ENCODE measurements around the gene GNAS-AS1.

Gene GNAS-AS1

DNA sequence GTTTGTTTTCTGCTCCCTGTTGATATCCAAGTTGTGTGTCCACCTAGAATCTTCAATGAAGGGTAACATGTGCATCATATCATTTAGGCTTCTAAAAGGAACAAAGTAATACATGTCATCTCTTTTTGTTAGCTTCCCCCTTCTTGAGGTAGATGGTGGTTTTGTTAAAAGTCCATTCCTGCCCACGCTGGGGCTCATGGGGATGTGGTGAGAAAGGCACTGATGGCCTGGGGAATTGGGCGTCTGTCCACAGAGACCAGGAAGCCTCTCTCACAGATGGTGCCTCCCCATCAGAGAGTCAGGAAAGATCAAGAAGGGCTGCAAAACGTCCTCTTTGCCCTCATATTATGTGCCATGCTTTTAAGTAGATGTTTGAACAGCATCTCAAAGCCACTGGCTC is 34.3 kb upstream of the GNAS-AS1 start:
- no peak for DNase-seq (ENCODE audit: low read depth in 2 of 2)

DNA sequence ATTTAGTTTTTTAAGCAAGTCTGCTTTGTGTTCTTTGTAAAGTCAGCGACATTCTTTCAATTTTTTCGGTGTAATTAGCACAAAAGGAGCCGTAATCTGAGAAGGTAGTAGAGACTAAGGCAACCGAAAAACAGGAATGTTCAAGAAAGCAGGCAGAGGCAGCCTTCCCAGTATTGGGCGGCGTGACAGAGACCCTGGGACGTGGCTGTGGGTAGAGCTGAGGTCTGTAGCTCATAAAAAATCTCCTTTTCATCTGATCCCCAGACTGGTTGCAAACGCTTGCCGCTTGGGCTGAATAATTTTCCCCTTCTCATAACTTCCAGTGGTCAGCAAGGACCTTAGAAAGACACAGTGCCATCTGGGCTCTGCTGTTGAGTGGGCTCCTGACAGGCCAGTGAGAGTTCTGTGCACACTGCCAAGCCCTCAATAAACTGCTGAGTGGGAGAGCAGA is 32.6 kb upstream of the GNAS-AS1 start:
- DNase-seq (ENCODE audit: low read depth in 2 of 2) = peak; percentile 86 to 87

GRCh38 chr20:58882704-58883089 is 32.0 kb upstream of the GNAS-AS1 start:
- DNase-seq (ENCODE audit: low read depth in 2 of 2) = no peak

GRCh38 chr20:58880994-58881752 is 30.5 kb upstream of the GNAS-AS1 start:
- no peak for DNase-seq (ENCODE audit: low read depth in 2 of 2)

DNA sequence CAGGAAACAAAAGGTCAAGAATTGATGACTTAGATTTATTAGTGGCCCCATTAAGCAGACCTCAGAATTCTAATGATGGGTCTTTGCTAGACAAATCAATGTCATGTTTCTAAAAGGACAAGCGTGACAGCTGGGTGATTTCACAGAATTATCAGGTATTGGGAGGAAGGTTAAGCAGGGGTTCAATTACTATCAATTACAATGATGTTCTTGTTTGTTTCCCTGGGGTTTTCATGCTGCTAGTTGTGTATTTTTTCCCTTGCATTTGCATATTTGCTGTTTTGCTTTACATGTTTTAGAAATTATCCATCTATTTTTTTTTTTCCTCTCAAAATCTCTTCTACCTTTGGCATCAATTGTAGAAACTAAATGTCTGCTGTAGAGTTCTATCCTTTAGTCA is 29.7 kb upstream of the GNAS-AS1 start:
- DNase-seq (ENCODE audit: low read depth in 2 of 2) = no peak

DNA sequence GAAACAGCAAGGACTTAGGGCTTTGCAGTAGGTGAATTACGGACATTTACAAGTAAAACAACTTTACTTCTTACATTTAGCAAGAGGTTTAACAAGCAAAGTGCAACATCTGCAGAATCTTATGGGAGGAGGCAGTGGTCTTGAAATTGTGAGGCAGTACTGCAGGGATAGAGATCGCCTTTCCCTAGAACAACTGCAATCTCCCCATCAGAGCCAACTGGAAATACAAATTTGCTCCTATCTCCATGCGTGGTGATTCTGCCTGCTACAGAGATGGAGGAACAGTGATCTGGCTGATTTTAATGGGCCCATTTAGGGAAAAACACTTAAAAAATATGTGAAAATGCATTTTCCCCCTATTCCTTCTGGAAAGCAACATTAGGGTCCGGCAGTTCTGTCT is 27.7 kb upstream of the GNAS-AS1 start:
- DNase-seq (ENCODE audit: low read depth in 2 of 2) = no peak

DNA sequence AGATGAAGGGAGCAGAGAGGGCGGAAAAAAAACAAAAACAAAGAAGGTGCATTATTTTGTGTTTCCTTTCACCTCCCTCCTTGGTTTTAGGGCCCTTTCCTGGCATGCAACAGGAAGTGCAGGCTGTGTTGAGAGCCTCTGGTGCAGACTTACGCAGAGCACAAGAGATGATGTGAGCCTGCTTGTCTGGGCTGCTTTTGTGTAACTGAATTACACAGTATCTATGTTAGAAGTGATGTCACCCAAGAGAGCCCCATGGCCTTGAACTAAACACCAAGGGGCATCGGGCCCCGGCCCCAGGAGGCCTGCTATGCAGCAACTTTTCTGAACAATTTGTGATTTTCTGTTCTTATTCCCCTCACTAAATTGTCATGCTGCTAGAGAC is 27.3 kb upstream of the GNAS-AS1 start:
- no peak for DNase-seq (ENCODE audit: low read depth in 2 of 2)

GRCh38 chr20:58877050-58877975 is 26.6 kb upstream of the GNAS-AS1 start:
- no peak for DNase-seq (ENCODE audit: low read depth in 2 of 2)

DNA sequence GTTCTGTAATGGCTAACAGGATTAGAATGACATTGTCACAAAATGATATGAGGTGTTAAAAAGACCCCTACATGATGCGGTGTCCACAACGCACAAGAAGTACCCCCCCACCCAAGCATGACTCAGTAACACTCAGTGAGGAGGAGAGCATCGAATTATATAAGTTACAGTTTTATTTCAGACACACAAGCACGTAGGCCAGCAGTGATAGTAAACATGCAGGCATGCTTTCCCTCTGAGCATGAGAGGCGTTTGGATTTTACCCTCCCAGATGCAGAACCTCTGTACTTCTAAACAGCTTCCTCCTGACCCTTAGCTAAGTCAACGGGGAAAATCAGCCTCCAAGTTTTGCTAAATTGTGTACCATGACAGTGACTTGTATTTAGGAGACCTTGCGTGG is 25.7 kb upstream of the GNAS-AS1 start:
- no peak for DNase-seq (ENCODE audit: low read depth in 2 of 2)

- DNase-seq (ENCODE audit: low read depth in 2 of 2) = no peak
Observed at GRCh38 chr20:58875541-58876134, 24.9 kb upstream of the GNAS-AS1 start.

DNA sequence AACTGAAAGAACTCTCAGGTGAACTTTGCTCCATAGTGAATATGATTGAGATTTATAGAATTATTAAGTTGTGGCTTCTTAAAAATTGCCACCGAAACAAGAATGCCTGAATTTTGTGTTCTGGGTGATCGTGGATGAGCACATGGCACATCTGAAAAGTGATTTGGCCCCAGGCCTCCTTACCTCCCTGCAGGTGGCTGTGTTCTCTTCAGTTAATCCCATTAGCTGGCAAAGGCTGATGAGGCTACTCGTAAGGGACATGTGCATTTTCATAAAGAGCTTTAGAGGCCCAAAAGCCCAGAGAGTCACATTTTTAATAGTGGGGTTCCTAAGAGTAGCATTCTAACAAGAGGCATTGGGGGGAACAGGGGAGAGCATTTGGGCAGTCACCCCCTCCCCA is 24.4 kb upstream of the GNAS-AS1 start:
- DNase-seq (ENCODE audit: low read depth in 2 of 2) = no peak

DNA sequence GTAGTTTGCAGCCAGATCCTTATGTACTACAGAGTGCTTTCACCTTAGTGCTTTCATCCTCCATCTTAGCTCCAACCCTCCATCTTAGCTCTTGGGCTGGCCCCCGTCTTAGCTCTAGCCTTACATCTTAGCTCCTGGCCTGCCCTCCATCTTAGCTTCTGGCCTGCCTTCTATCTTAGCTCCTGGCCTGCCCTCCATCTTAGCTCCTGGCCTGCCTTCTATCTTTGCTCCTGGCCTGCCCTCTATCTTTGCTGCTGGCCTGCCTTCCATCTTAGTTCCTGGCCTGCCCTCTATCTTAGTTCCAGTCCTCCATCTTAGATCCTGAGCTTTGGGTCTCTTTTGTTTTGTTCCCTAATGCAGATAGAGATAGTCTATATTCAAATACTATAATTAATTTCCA is 23.8 kb upstream of the GNAS-AS1 start:
- DNase-seq (ENCODE audit: low read depth in 2 of 2) = no peak

GRCh38 chr20:58871533-58872102 is 20.9 kb upstream of the GNAS-AS1 start:
- DNase-seq (ENCODE audit: low read depth in 2 of 2) = no peak

DNA sequence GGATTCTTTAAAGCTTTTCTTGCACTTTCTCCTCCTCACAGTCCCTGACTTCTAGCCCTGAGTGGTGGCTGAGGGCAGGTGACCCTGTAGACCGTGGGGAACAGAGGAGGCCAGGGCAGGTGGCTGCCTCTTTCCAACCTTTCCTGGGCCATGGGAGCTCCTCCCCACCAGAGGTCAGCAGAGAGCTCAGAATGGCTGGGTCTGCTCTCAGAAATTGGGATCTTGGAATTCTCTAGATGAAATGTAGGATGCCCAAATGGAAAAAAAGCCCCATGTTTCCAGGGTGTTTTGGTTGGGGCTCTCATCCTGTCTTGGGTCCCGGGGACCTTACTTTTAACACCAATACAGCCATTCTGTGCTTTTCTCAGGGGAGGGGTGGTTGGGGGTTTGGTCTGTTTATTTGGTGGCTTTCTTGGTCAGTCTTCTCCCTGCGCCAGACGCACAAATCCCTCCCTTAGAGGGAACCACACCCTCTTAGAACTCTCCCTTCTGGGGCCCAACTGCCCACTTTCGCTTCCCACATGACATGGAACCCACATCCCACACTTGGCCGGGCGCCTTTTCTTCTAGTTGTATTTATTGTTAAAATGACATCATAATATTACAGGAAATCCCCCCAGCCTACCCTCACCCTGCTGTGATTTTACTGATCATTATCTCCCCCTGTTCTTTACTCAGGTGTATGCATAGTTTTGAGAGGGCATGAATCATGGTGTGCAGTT is 19.8 kb upstream of the GNAS-AS1 start:
- peak in 1 of 2 experiments; percentile 31 for DNase-seq (ENCODE audit: low read depth in 2 of 2)

DNA sequence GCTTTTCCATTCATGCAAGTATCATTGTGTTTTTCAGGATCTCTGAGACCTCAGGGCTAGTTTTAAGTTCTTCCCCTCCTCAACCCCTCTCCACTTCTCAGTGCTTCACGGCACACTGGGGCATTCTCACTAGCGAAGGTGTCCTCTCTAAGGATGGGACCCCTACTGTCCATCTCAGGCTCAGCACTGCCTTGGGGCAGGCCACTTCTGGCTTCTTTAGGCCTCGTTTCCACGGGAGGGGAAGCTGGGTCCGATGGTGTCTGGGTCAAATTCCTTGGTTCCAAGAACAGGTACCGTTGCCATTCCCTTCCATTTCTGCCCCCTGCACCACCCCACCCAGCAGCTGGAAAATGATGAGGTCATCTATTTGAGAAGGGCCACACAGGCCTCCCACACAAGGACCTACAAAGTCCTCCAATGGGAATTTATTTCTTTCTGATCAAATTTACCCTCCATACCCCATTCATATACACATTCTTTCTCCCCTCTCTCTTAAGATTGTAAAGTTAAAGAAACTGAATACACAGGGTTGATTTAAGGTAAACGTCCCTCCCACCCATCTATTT is 19.0 kb upstream of the GNAS-AS1 start:
- DNase-seq (ENCODE audit: low read depth in 2 of 2) = no peak

DNA sequence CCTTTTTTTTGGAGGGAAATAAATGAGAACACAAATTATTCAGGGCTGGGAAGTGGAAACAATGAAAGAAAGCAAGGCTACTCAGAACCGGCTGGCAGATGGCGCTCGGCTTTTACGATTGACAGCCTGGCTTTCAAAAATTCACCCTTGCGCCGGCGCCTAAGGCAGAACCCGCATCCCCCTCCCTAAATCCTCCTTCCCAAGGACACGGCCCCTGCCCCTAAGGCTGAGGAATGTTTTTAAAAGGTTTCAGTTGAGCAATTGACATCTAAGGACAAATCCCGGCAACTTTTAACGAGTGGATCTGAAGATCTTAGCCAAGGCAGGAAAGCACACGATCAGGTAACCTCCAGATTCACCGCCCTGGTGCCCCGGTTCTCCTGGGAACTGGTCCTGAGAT is 18.1 kb upstream of the GNAS-AS1 start:
- DNase-seq (ENCODE audit: low read depth in 2 of 2) = no peak

GRCh38 chr20:58867211-58867610 is 16.5 kb upstream of the GNAS-AS1 start:
- no peak for DNase-seq (ENCODE audit: low read depth in 2 of 2)

DNA sequence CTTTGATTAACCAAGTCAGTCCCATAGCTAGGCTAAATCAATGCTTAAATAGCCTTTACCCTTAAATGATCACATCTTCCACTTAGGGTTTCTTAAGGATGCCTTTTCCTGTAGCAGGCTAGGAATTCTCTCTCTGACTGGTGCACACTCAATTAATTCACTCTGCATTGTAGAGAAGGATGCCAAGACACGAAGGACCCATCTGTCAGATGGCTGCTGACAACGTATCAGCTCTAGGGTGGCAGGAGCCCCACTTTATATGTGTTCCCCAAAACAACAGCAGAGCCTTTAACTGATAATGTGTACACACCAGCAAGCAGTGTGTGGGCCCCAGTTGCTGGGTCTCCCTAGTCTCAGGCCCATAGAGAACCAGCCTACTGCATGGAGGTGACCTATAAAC is 15.1 kb upstream of the GNAS-AS1 start:
- no peak for DNase-seq (ENCODE audit: low read depth in 2 of 2)

GRCh38 chr20:58864346-58864745 is 13.6 kb upstream of the GNAS-AS1 start:
- no peak for DNase-seq (ENCODE audit: low read depth in 2 of 2)

- DNase-seq (ENCODE audit: low read depth in 2 of 2) = no peak
Observed at GRCh38 chr20:58863044-58863790, 12.5 kb upstream of the GNAS-AS1 start.
